ENCODE measurements around the gene ADARB2. TPM values are rescaled to one million over a fixed set of nuclear protein-coding genes. Genes with fewer than 3 reads are reported as not detected.
"Not testable (repeated sequence)": the region's sequence is repeated elsewhere in the genome, so short reads cannot be mapped to it uniquely, and the experiment has no call there.

Gene ADARB2
- total RNA-seq, 1 donor from 2014 or later: 0.19 TPM

DNA sequence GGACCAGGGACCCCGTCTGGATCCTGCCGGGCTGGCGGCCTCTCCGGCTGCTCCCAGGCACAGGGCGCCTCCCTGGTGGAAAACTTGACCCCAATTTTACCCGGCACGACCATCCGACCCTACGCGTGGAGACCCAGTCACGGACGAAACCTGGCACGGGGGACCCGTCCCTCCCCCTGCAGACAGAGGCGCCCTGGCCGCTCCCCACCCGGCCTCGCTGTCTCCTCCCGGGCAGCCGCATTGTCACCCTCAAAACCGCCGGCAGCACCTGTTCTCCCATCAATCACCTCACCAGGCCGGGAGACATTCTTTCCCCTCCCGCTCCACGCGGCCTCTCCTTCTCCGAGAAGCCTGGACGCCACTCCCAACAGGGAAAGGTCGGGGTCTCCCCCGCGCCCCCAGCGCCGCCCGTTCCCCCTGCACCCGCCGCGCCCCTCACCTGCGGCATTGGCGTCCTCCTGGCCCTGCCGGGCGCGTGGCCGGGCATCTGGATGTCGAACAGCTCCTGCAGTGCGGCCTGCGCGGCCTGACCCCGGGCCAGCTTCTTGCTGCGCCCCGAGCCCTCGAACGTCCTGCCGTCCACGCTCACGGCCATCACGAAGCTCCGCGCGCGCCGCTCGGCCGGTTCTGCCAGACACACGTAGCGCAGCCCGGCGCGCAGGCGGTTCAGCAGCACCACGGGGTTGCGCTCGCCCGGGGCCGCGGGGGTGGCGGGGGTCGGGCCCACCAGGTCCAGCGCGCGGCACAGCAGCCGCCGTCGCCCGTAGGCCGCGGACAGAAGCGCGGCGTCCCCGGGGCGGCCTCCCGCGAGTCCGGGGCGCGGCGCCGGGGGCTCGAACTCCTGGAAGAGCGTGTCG, 374.5 kb downstream of the ADARB2 start:
- no peak for DNase-seq (ENCODE audit: low read depth)

DNA sequence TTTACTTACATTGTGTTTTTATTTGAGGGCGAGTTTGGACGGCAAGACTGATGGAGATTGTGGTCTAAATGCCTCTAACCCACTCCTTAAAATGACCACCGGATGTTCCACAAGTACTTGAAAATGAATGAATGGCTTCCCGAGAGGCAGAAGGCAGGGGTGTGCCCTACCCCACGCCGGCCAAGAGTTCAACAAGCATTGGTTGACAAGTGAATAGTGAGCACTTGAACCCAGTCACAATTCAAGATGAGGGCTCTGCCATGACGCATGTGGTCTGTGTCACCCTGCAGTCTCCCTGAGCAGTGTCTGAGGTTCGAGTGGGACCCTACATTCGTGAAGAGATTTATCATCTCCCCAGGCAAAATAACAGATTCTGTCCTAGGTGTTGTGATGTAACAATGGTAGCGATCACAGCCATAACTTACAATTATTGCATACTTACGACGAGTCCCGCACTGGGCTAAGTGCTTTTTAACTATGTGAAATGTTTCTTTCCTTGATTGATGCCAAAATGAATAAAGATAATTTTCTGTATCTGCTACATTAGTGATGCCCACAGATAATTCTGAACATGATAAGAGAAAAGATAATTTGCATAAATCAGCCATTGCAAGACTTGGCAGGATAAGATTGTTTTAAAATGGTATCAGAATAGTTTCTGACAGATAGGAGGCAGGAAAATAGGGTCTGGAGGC, 375.8 kb downstream of the ADARB2 start:
- no peak for DNase-seq (ENCODE audit: low read depth)

DNA sequence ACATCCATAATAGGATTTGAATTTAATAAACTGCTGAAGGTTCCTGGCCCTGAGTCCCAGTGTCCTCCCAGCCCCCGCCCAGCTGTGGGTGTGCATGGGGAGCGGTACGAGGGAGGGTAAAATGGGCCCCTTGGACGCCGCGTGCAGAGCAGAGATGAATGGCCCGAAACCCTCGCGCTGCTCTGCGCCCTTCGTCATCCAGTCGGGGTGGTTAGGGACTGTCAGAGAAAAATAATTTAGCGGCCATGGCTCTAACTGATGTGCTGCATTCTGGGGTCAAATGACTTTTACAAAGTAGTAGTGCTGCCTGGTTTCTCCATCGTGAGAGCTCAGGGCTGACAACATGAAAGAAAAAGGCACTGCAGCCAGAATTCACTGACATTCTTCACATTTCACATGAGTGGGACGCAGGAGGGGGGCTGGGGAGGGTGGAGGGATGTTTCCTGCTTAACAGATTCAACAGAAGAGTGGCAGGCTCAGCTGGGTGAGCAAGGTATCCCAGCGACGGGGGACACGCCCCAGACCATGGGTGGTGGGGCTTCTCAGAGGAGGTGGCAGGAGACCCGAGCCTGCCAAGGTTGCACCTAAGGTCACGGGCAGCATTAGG, 376.7 kb downstream of the ADARB2 start:
- peak; percentile 35 for DNase-seq (ENCODE audit: low read depth)

DNA sequence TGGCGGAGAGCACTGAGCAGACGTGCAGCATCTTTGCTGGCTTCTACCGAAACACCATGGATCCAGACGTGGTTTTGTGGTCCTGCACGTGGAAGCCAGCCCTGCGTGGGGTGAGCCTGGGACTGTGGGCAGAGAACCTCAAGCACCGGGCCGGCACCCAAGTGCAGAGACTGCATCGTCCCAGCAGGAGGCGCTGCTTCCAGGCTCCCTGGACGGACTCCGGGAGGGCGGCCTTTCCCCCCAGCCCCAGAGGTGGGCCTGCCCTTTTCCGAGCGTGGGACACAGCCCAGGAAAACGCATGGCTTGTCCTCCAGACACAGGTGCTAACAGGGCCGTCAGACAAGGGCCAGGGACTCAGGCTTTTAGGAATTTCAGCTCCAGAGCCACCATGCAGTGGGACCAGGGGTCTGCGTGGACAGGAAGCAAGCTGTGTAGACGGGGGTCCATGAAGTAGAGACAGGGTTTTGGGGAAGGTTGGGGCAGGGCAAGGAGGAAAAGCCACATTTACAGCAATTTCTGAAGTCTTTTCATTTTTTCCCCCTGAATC, 377.2 kb downstream of the ADARB2 start:
- DNase-seq (ENCODE audit: low read depth): no peak

DNA sequence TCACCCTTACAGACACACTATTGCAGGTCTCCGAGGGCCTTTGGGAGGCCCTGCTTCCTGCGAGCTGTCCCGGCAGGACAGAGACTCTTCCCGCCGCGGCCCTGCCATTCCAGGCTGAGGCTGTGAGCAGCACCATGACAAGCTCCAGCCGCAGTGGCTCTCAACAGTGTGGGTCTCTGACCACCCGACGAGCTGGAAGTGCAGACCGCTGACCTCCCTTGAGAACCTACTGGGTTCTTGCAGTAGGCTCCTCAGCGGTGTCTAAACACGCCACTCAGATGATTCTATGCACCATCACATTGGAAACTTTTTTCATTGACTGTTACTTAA, 377.7 kb downstream of the ADARB2 start:
- DNase-seq (ENCODE audit: low read depth): no peak

DNA sequence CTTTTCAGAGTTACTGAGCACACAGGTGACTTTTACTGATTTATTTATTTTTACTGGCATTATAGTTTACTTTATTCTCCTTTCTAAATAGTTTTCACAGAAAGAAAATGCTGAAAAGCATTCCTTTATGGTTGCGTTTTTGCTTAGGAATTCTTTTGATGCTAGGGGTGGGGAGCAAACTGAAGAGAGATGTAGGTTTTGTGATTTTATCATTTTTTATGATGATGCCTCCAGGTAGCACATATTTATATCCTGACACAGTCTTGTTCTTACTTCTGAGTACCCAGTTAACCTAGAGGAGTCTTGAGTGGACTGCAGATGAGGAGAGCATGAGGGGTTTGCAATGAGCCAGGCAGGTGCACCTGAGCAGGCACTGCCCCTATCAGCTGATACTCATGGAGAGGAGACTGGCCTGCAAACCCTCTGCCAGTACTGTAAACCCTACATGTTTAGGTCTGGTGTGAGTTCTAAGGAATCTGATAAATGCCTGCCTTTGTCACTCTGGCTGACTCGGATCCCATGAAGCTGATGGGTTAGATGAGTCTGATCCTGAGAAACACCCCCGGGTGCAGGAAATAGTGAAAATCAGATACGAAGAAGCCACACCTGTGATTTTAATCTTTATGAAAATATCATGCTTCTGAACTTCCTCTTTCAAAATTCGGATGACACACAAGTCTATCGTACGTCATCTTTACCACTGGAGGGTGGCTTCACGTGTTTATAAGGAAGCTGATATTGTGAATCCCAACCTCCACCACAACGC, 378.3 kb downstream of the ADARB2 start:
- DNase-seq (ENCODE audit: low read depth): no peak

DNA sequence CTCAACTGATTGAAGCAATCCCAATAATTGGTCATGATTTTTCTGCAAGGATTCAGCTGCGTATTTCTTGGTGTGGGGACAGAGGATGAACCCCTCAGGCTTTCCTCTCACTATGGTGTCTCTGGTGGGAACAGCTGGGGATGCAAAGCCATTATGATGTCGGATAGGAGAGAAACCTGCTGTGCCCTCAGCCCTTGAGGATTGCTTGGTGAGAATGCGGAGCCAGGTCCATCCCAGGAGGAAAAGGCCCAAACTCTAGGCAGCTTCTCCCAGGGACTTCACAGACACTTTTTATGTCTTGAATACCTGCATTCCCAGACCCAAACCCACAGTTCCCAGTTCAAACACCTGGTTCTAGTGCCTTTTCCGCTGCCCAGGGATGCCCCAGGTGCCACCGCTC, 379.2 kb downstream of the ADARB2 start:
- no peak for DNase-seq (ENCODE audit: low read depth)

DNA sequence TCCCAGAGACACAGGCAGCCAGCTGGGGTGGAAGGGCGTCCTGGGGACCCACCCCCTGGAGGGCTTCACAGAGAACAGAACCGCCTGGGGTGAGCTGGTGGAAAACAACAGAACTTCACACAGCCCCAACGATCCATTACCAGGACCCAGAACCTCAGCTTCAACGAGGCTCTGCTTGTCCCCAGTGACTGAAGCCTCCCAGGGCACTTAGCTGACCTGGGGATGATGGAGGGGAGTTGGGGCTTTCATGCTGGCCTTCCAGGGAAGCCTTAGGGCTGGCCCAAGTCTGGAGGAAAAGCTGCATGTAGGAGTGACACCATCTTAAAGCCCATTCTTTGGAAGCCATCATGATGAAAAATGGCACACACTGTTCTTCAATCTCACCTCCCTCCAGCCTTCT, 381.0 kb downstream of the ADARB2 start:
- DNase-seq (ENCODE audit: low read depth): no peak

DNA sequence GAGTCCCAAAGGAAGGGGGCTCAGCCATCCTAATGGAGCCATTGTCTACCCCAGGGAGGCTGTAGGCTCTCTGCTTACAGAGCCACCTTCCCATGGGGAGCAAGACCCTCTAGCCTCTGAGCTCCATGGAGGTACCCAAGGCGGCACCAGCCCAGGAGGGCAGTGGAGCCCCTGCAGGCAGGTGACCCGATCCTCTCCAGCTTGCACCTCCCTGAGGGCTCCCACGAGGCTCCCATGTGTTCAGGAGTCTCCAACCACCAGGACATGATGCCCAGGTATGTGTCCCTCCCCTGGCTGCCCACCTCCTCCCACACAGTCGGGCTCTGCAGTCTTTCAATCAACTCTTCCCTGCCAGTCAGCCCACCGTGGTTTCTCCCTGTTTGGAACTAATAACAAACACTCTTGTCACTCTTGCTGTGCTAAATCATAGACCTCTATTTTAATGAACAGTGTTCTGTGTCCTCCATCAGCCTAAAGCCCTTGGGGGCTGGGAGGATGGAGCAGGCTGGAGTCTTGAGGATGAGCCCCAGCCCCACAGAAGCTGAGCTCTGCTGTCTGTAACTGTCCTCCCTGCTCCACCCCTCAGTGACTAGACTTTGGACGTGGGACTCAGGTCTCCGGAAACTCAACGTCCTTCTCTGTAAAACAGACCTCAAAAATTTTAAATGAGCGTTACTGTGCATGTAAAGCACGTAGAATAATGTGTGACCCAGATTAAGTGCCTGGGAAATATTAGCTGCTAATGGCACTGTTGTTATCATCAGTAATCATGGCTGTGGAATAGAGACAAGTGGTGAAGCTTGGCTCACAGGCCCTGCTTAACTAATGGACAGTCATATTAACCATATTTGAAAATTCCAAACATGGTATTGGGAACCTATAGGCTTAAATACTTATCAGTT, 382.3 kb downstream of the ADARB2 start:
- no peak for DNase-seq (ENCODE audit: low read depth)

DNA sequence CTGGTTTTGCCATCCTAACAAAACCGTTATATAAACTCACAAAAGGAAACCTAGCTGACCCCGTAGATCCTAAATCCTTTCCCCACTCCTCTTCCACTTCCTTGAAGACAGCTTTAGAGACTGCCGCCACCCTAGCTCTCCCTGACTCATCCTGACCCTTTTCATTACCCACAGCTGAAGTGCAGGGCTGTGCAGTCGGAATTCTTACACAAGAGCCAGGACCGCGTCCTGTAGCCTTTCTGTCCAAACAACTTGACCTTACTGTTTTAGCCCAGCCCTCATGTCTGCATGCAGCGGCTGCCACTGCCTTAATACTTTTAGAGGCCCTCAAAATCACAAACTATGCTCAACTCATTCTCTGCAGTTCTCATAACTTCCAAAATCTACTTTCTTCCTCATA, 385.0 kb downstream of the ADARB2 start:
- DNase-seq (ENCODE audit: low read depth): not testable (repeated sequence)

DNA sequence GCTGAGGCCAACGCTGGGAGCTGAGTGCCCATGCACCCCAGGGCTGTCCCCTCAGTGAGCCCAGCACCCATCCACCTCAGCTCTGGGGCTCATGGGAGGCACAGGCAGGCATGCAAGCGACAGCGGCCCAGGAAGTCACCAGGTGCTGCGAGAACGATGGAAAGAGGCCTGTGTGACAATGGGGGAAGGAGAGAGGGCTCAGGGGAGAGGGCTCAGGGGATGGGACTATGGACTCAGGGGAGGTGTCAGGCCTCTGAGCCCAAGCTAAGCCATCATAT, 388.6 kb downstream of the ADARB2 start:
- no peak for DNase-seq (ENCODE audit: low read depth)

DNA sequence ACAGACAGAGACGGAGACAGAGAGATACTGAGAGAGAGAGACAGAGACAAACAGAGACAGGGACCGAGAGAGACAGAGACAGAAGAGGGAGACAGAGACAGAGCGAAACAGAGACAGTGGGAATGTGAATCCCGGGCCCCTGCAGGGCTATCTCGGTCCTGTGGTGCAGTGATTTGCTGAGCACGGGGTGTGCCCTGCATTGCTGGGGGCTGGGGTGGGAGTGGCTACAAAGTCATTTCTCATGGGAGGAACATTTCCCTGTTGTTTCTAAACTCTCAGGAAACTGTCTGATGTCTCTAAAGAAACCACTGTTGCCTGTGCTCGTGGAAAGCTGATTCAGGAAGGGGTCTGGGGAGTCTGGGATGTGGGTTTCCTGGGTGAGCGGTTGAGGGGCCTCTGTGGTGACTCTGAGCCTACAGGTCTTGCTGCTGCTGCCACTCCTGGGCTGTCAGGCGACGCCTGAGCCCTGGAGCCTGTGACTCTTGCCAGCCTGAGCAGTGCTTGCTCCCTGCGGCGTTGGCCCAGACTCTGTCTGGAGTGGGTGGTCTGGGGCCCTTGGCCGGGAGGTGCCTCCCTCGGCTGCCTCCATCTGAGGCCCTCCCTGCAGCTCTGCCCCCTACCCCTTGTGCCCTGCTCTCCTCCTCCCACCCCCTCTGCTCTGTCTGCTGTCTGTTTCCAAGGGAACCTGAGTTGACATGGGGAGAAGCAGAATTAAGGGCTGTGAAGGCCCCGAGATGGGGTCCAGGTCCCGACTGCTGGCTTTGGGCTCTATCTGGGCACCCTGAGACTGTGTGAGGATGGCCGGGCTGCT, 389.2 kb downstream of the ADARB2 start:
- no peak for DNase-seq (ENCODE audit: low read depth)

DNA sequence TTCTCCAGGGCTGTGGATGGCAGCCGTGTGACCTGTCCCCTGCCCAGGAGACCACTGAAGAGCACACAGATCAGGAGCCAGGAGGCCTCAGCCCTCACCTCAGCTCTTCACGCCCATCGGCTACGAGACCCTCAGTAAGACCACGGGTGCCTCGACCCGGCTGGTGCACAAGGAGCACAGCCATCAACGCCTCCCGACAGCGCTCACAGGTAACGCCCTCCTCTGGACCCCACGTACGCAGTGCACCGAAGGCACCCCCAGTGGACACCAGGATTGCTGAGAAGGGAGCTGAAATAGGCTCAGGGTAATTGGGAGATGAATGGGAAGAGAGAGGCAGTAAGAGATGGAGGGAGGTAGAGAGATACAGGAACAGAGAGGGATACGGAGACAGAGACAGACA, 389.8 kb downstream of the ADARB2 start:
- DNase-seq (ENCODE audit: low read depth): no peak

DNA sequence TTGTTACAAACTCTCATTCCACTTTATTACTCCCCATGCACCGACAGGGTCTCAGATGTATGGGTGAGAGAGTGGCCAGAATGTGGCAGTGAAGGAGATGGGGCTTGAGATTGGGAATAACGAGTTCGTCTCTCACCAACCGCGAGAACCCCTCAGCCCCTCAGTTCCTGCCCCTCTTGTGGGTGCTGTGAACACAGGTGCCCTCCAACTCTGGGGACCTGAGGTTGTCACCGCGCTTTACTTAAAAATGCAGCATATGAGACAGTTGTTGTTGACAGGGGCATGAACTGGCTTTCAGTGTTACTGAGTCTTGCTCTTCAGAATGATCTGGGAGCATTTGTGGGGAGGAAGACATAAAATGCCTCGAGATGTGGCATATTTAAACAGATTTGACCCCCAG, 391.1 kb downstream of the ADARB2 start:
- DNase-seq (ENCODE audit: low read depth): no peak

DNA sequence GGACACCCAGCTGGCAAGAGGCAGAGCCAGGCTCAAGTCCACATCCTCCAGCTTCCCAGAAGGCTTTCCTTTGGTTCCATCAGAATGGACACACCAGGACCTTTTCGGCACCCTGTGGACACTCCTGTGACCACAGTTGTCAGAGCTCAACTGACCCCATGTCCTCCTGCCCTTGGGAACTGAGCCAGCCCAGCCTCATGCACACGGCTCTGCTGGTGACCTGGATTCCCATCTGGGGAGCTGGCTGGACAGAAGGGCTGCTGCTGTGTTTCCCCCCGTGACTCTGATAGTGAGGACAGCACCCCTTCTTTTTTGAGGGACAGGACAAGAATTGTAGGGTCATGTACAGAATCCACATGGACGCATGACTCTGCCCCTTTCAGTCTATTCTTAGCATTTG, 392.0 kb downstream of the ADARB2 start:
- DNase-seq (ENCODE audit: low read depth): no peak

DNA sequence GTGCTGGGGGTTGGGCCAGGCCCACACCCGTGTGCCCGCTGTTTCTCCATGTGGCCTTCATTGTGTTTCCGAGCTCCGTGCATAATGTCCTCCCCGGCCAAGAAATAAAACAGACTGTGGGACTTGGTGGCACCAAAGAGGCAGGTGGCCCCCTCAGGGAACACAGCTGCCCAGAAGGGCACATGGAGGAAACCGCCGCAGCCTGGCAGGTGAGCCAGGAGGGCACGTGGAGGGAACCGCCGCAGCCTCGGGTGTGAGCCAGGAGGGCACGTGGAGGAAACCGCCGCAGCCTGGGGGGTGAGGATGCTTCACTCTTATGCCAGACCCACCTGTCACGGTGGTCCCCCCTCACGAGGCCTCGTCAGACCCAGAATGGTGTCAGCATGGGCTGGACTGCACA, 392.5 kb downstream of the ADARB2 start:
- DNase-seq (ENCODE audit: low read depth): no peak

DNA sequence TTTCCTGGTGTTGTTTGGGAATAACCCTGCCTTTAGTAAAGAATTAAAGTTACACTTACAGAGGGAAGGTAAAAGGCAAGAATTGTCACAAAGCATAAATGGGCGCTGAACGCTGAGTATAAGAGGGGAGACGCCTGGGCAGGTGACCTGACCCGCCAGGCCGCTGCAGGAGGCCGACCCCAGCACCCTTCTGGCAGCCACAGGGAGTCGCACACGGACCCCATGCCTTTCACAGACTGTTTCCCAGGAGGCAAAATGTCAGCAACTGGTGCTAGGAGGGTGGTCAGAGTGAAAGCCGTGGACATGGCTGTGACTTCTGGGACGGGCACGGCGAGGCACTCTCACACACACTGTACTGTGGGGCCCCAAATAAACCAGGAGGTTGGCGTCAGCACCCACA, 392.9 kb downstream of the ADARB2 start:
- DNase-seq (ENCODE audit: low read depth): no peak

DNA sequence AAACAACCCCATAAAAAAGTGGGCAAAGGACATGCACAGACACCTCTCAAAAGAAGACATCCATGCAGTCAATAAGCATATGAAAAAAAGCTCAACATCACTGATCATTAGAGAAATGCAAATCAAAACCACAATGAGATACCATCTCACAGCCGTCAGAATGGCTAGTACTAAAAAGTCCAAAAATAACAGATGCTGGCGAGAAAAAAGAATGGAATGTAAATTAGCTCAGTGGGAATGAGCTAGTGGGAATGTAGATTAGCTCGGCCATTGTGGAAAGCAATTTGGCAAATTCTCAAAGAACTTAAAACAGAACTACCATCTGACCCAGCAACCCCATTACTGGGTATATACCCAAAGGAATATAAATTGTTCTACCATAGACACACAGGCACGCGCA, 394.1 kb downstream of the ADARB2 start:
- DNase-seq (ENCODE audit: low read depth): no peak

DNA sequence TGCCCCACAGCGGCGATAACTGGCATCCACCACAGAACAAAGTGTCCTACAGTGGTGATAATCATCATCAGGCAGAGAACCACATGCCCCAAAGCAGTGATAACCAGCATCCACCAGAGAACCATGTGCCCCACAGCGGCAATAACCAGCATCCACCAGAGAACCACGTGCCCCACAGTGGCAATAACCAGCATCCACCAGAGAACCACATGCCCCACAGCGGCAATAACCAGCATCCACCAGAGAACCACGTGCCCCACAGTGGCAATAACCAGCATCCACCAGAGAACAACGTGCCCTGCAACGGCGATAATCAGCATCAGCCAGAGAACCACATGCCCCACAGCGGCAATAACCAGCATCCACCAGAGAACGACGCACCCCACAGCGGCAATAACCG, 396.3 kb downstream of the ADARB2 start:
- DNase-seq (ENCODE audit: low read depth): not testable (repeated sequence)

DNA sequence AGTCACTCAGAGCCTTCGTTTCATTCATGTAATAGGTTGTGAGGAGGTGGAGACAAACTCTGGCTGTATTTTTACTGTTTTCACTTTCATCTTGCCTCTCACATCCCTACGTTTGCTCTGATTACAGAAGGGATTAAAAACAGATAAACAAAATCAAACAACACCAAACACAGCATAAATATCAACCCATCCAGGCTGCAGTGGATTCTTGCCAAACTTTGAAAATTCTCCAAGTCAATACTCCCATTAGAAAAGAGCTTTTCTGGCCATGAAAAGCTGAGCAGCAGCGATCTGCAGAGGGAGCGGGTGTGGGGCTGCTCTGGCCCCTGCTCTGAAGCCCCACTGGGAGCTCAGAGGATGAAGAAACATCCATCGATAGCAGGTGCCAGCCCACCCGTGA, 397.9 kb downstream of the ADARB2 start:
- DNase-seq (ENCODE audit: low read depth): no peak

All from myocyte (in vitro differentiated cells).